T-helper 1 cell treated with Interleukin-12 subunit alpha and Interleukin-12 subunit beta and Interleukin-4 antibody, amounts not matched to agents 30 ng/mL and 1 ng/mL, for 36 hours (primary cell): Measurements from ENCODE around the gene PNPLA7. TPM values are rescaled to one million over a fixed set of nuclear protein-coding genes. Genes with fewer than 3 reads are reported as not detected.

Experiments used
- total RNA-seq: library from RNA; stranded (reverse); gene quantifications from 2 replicates; pipeline ENCODE4 v1.2.3, GENCODE V29; 2022

PNPLA7 gene
- total RNA-seq, 1 donor from 2014 or later: 3.5 TPM

Other genes starting within 250 kb of the PNPLA7 start
- 1.5 and 1.8 TPM in 2 replicates for gene NRARP, start 248.1 kb downstream of the PNPLA7 start, total RNA-seq
- 8.7 and 8.9 TPM in 2 replicates for gene EXD3, start 127.2 kb downstream of the PNPLA7 start, total RNA-seq
- gene NOXA1, start 127.0 kb downstream of the PNPLA7 start, total RNA-seq: 0.44 and 0.80 TPM in 2 replicates
- 0.07 TPM in 1 of 2 replicates, not detected in the other for gene ENTPD8, start 109.0 kb downstream of the PNPLA7 start, total RNA-seq
- 30.5 and 33.1 TPM in 2 replicates for gene NSMF, start 91.1 kb downstream of the PNPLA7 start, total RNA-seq
- 45.8 and 53.8 TPM in 2 replicates for gene MRPL41, start 1.5 kb upstream of the PNPLA7 start, total RNA-seq
- 39.7 and 43.6 TPM in 2 replicates for gene DPH7, start 28.5 kb upstream of the PNPLA7 start, total RNA-seq
- gene ZMYND19, start 40.1 kb upstream of the PNPLA7 start, total RNA-seq: 37.1 and 38.6 TPM in 2 replicates
- 109 and 113 TPM in 2 replicates for gene ARRDC1, start 55.3 kb upstream of the PNPLA7 start, total RNA-seq
- gene EHMT1, start 68.6 kb upstream of the PNPLA7 start, total RNA-seq: 101 and 110 TPM in 2 replicates